ENCODE measurements around the gene SLAMF9. TPM values are rescaled to one million over a fixed set of nuclear protein-coding genes. Genes with fewer than 3 reads are reported as not detected.

SLAMF9 gene
- under 1 TPM; 0.05 to 0.14 TPM for polyA plus RNA-seq

DNA sequence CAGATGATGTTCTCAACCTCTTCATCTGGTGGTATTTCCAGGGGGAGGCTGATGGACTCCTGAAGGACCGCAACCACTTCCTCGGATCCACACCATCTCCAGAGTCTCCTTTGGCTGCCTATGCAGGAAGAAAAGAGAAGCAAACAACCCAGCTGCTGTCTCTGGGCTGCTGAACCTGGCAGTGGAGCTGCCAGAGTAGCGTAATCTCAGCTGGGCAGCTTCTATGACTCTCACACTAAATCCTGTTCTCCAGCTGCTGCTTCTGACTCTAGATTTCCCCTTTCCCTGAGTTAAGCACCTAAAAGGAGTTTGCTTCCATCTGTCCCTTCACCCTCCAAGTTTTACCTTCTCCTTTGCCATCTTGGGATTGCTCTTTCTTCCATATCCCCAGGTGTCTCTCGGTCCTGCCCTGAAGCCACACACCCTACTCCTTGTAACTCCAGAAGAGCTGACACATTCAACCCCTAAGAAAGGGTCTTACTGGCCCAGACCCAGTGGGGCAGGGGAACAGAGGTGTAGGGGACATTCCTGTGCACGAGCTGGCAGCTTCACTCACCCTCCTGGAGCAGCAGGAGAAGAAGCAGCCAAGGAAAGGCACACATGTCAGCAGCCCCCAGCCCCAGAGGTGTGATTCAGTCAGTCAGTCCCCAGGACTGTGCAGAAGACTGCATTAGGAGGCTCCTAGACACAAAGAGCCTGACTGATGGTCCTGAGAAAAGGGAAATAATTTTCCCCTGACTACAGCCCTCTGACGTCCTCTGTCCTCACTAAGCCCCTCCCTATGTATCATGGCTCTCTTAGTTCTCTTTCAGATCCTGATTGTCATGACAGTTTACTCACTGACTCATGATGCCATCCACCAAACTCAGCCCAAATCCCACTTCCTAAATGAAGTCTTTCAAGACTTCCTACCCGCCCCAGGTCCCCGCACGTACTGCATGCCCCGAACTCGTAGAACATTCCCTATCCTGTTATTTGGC is at the start of gene SLAMF9:
SLAMF9 (minus strand) TSS at position 702 of the 980 bp plus-strand sequence; CDS start at position 602, 100 bp downstream.
- no peaks in the 10 kb centered on the region for H3K9me3 ChIP-seq (ENCODE audit: control insufficient read depth in 2 of 2, insufficient read depth in 1 of 2, low read depth in 1 of 2, low read length in 1 of 2)
- H3K27ac ChIP-seq (ENCODE audit: low read depth in 2 of 2, low read length in 1 of 2), result no peak within 1 kb of the TSS
- no peaks in the 10 kb centered on the region for H3K36me3 ChIP-seq (ENCODE audit: control insufficient read depth in 2 of 2, insufficient read depth in 2 of 2, low read length in 1 of 2)
- peaks cover 0 to 7% of the 10 kb centered on the region in 2 donors for H3K4me1 ChIP-seq (ENCODE audit: control insufficient read depth in 2 of 2, insufficient read depth in 2 of 2, low read length in 1 of 2)
- no peak within 1 kb of the TSS for H3K4me3 ChIP-seq (ENCODE audit: low read depth in 1 of 2, low read length in 2 of 2)
- H3K27me3 ChIP-seq (ENCODE audit: control insufficient read depth in 1 of 2, insufficient read depth in 2 of 2, low read length in 2 of 2), result no peaks in the 10 kb centered on the region
- WGBS, 2 donors, result 66 to 67% methylated on average over 11 of the region's 11 CpGs

DNA sequence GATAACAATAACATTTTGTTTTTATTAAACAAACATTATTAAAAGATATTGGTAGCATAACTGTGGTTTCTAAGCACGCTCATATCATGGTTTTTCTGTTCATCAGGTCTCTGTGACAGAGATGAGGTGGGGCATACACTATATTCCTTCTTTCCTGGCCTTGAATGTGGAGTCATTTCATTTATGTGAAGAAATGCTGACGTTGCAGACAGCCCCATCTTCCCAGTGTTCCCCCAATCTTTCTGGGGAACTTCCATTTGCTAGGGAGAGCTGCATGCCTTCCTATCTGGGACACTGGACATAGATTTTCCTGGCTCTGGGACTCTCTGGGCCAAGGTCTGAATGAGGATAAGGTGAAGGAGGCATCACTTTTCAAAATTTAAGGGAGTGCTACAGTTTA is 47.4 kb upstream of the SLAMF9 start:
- H3K36me3 ChIP-seq (ENCODE audit: control insufficient read depth in 2 of 2, insufficient read depth in 2 of 2, low read length in 1 of 2), result no peaks in the 10 kb centered on the region
- no peak overlapping the region for H3K4me3 ChIP-seq (ENCODE audit: low read depth in 1 of 2, low read length in 2 of 2)
- H3K27ac ChIP-seq (ENCODE audit: low read depth in 2 of 2, low read length in 1 of 2), result no peak overlapping the region
- 71 to 80% methylated on average over 2 of the region's 2 CpGs for WGBS, 2 donors
- no peaks in the 10 kb centered on the region for H3K9me3 ChIP-seq (ENCODE audit: control insufficient read depth in 2 of 2, insufficient read depth in 1 of 2, low read depth in 1 of 2, low read length in 1 of 2)
- peaks cover 0 to 6% of the 10 kb centered on the region in 2 donors for H3K4me1 ChIP-seq (ENCODE audit: control insufficient read depth in 2 of 2, insufficient read depth in 2 of 2, low read length in 1 of 2)
- H3K27me3 ChIP-seq (ENCODE audit: control insufficient read depth in 1 of 2, insufficient read depth in 2 of 2, low read length in 2 of 2), result no peaks in the 10 kb centered on the region

DNA sequence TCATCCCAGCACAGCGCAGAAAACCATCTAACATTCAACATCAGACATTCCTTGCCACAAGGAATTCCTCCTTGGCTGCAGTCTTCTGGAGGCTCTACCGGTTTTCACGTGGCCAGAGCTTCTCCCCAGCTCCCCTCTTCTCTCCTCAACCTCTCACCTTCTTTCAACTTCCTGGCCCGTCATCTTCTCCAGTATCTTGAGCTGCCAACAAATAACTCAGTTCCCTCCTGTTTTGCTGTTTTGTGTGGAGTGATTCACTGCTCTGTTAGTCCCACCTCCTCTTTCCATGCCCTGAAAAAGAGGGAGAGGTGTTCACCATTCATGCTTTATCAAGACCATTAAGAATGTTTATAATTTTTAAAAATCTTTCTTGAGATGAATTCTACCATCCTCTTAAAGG is 45.2 kb upstream of the SLAMF9 start:
- Histone ChIP-seq H3K27me3 (ENCODE audit: control insufficient read depth in 1 of 2, insufficient read depth in 2 of 2, low read length in 2 of 2) (no peaks in the 10 kb centered on the region), H3K27ac (ENCODE audit: low read depth in 2 of 2, low read length in 1 of 2) (no peak overlapping the region), H3K9me3 (ENCODE audit: control insufficient read depth in 2 of 2, insufficient read depth in 1 of 2, low read depth in 1 of 2, low read length in 1 of 2) (no peaks in the 10 kb centered on the region), H3K36me3 (ENCODE audit: control insufficient read depth in 2 of 2, insufficient read depth in 2 of 2, low read length in 1 of 2) (no peaks in the 10 kb centered on the region), H3K4me3 (ENCODE audit: low read depth in 1 of 2, low read length in 2 of 2) (no peak overlapping the region), H3K4me1 (ENCODE audit: control insufficient read depth in 2 of 2, insufficient read depth in 2 of 2, low read length in 1 of 2) (peaks cover 0 to 4% of the 10 kb centered on the region in 2 donors)
- 62 to 70% methylated on average over 4 of the region's 4 CpGs for WGBS, 2 donors

DNA sequence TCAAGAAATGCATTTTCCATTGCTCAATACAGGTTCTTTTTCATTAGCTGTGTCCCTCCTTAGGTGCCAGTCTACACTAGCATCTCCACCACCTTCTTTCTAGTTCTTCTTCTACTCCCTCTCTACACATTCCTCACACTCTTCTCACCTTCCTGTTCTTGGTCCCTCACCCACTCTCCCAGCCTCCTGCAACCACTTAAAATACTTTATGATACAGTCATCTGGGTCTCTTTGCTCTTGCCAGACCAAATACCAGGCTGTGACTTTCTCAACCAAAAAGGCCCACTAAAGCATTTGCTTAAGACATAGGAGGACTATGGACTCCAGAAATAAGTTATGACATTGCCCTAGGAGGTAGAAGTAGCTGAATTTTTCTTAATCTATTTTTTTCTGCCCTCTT is 42.6 kb upstream of the SLAMF9 start:
- H3K4me3 ChIP-seq (ENCODE audit: low read depth in 1 of 2, low read length in 2 of 2), result no peak overlapping the region
- no peaks in the 10 kb centered on the region for H3K9me3 ChIP-seq (ENCODE audit: control insufficient read depth in 2 of 2, insufficient read depth in 1 of 2, low read depth in 1 of 2, low read length in 1 of 2)
- H3K4me1 ChIP-seq (ENCODE audit: control insufficient read depth in 2 of 2, insufficient read depth in 2 of 2, low read length in 1 of 2), result no peaks in the 10 kb centered on the region
- no peak overlapping the region for H3K27ac ChIP-seq (ENCODE audit: low read depth in 2 of 2, low read length in 1 of 2)
- H3K27me3 ChIP-seq (ENCODE audit: control insufficient read depth in 1 of 2, insufficient read depth in 2 of 2, low read length in 2 of 2), result no peaks in the 10 kb centered on the region
- H3K36me3 ChIP-seq (ENCODE audit: control insufficient read depth in 2 of 2, insufficient read depth in 2 of 2, low read length in 1 of 2), result no peaks in the 10 kb centered on the region

DNA sequence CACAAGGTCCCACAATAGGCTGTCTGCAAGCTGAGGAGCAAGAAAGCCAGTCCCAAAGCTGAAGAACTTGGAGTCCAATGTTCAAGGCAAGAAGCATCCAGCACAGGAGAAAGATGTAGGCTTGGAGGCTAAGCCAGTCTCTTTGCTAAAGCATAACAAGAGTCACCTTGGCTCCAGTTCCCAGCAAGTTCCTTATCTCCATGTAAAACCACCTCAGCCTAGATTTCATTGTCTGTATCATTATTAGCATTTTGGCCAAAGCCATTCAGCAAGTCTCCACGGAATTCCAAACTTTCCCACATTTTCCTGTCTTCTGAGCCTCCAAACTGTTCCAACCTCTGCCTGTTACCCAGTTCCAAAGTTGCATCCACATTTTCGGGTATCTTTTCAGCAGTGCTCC is 40.9 kb upstream of the SLAMF9 start:
- WGBS, 2 donors, result 86 to 91% methylated on average over 2 of the region's 2 CpGs
- H3K9me3 ChIP-seq (ENCODE audit: control insufficient read depth in 2 of 2, insufficient read depth in 1 of 2, low read depth in 1 of 2, low read length in 1 of 2), result no peaks in the 10 kb centered on the region

DNA sequence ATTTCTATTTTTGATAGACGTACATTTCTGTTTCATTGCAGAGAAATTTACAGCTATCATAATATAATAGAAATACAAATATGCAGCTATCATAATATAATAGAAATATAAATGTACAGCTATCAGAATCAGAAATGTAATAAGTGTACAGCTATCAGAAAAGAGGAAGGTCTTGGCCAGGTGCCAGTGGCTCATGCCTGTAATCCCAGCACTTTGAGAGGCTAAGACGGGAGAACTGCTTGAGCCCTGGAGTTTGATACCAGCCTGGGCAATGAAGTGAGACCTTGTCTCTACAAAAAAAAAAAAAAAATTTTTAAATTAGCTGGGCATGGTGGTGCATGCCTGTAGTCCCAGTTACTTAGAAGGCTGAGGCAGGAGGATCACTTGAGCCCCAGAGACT is 39.9 kb upstream of the SLAMF9 start:
- no peaks in the 10 kb centered on the region for H3K36me3 ChIP-seq (ENCODE audit: control insufficient read depth in 2 of 2, insufficient read depth in 2 of 2, low read length in 1 of 2)
- H3K9me3 ChIP-seq (ENCODE audit: control insufficient read depth in 2 of 2, insufficient read depth in 1 of 2, low read depth in 1 of 2, low read length in 1 of 2), result no peaks in the 10 kb centered on the region
- no peaks in the 10 kb centered on the region for H3K27me3 ChIP-seq (ENCODE audit: control insufficient read depth in 1 of 2, insufficient read depth in 2 of 2, low read length in 2 of 2)
- no peak overlapping the region for H3K27ac ChIP-seq (ENCODE audit: low read depth in 2 of 2, low read length in 1 of 2)
- WGBS, 2 donors, result 63 to 75% methylated on average over 2 of the region's 2 CpGs
- no peak overlapping the region for H3K4me3 ChIP-seq (ENCODE audit: low read depth in 1 of 2, low read length in 2 of 2)
- H3K4me1 ChIP-seq (ENCODE audit: control insufficient read depth in 2 of 2, insufficient read depth in 2 of 2, low read length in 1 of 2), result no peaks in the 10 kb centered on the region

More for the DNA sequence above, 40.9 kb upstream of the SLAMF9 start:
- H3K4me3 ChIP-seq (ENCODE audit: low read depth in 1 of 2, low read length in 2 of 2), result no peak overlapping the region
- H3K27me3 ChIP-seq (ENCODE audit: control insufficient read depth in 1 of 2, insufficient read depth in 2 of 2, low read length in 2 of 2), result no peaks in the 10 kb centered on the region
- no peak overlapping the region for H3K27ac ChIP-seq (ENCODE audit: low read depth in 2 of 2, low read length in 1 of 2)
- no peaks in the 10 kb centered on the region for H3K4me1 ChIP-seq (ENCODE audit: control insufficient read depth in 2 of 2, insufficient read depth in 2 of 2, low read length in 1 of 2)
- H3K36me3 ChIP-seq (ENCODE audit: control insufficient read depth in 2 of 2, insufficient read depth in 2 of 2, low read length in 1 of 2), result no peaks in the 10 kb centered on the region

DNA sequence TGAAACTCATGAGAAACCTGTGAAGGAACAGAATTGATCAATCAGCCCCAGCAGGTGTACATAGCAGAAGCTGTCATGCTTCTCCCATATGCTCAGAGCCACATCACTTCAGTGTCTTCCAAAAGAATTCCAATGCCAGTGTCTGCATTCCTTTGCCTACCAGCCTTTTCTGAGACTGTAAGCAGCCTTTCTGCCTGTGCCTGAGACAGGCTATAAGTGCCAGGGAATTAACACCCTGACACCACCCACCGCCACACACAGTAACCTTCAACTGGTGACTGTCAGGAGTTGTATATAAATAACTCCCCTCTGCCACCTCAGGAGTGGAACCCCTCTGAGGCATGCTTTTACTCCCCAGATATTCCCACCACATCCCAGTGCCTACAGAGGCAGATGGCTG is 38.1 kb upstream of the SLAMF9 start:
- no peaks in the 10 kb centered on the region for H3K9me3 ChIP-seq (ENCODE audit: control insufficient read depth in 2 of 2, insufficient read depth in 1 of 2, low read depth in 1 of 2, low read length in 1 of 2)
- no peak overlapping the region for H3K4me3 ChIP-seq (ENCODE audit: low read depth in 1 of 2, low read length in 2 of 2)
- H3K27me3 ChIP-seq (ENCODE audit: control insufficient read depth in 1 of 2, insufficient read depth in 2 of 2, low read length in 2 of 2), result no peaks in the 10 kb centered on the region
- no peaks in the 10 kb centered on the region for H3K36me3 ChIP-seq (ENCODE audit: control insufficient read depth in 2 of 2, insufficient read depth in 2 of 2, low read length in 1 of 2)
- WGBS, 2 donors, result 56 to 64% methylated on average over 1 of the region's 1 CpG
- no peak overlapping the region for H3K27ac ChIP-seq (ENCODE audit: low read depth in 2 of 2, low read length in 1 of 2)
- peaks cover 0 to 1% of the 10 kb centered on the region in 2 donors for H3K4me1 ChIP-seq (ENCODE audit: control insufficient read depth in 2 of 2, insufficient read depth in 2 of 2, low read length in 1 of 2)

DNA sequence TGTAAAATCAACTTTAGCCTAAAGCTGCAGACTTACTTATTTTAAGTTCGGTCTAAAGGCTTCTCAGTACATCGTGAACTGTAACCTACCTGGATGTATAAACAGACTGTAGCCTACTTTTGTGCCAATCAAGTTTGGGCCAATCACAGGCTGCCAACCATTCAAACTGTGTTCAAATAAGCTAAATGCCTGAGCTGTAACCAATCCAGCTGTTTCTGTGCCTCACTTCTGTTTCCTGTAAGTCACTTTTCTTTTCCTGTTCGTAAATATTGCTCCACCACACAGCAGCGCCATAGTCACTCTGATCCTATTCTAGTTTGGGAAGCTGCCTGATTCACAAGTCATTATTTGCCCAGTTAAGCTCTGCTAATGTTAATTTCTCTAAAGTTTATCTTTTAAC is 37.5 kb upstream of the SLAMF9 start:
- WGBS, 2 donors, result 27 to 45% methylated on average over 4 of the region's 4 CpGs
- H3K27ac ChIP-seq (ENCODE audit: low read depth in 2 of 2, low read length in 1 of 2), result peak overlapping the region in 1 of 2 donors; percentile 41
- no peaks in the 10 kb centered on the region for H3K9me3 ChIP-seq (ENCODE audit: control insufficient read depth in 2 of 2, insufficient read depth in 1 of 2, low read depth in 1 of 2, low read length in 1 of 2)
- H3K4me3 ChIP-seq (ENCODE audit: low read depth in 1 of 2, low read length in 2 of 2), result peak overlapping the region in 1 of 2 donors; percentile 22
- H3K4me1 ChIP-seq (ENCODE audit: control insufficient read depth in 2 of 2, insufficient read depth in 2 of 2, low read length in 1 of 2), result peaks cover 0 to 1% of the 10 kb centered on the region in 2 donors
- no peaks in the 10 kb centered on the region for H3K36me3 ChIP-seq (ENCODE audit: control insufficient read depth in 2 of 2, insufficient read depth in 2 of 2, low read length in 1 of 2)
- H3K27me3 ChIP-seq (ENCODE audit: control insufficient read depth in 1 of 2, insufficient read depth in 2 of 2, low read length in 2 of 2), result no peaks in the 10 kb centered on the region

DNA sequence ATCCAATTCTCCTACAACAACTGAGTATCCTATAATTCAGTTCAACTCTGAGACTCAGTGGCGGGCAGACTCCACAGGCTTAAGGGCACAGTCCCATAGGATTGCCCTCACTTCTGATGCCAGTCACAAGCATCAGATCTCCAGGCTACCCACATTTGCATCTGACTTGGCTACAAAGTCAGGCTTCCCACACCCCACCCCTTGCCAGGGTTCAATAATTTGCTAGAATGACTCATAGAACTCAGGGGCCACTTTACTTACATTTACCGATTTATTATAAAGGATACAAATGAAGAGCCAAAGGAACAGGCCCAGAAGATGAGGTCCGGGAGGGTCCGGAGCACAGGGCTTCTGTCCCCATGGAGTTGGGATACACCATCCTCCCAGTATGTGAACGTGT is 36.0 kb upstream of the SLAMF9 start:
- Histone ChIP-seq H3K4me1 (ENCODE audit: control insufficient read depth in 2 of 2, insufficient read depth in 2 of 2, low read length in 1 of 2) (peaks cover 0 to 1% of the 10 kb centered on the region in 2 donors), H3K36me3 (ENCODE audit: control insufficient read depth in 2 of 2, insufficient read depth in 2 of 2, low read length in 1 of 2) (no peaks in the 10 kb centered on the region), H3K27ac (ENCODE audit: low read depth in 2 of 2, low read length in 1 of 2) (no peak overlapping the region), H3K27me3 (ENCODE audit: control insufficient read depth in 1 of 2, insufficient read depth in 2 of 2, low read length in 2 of 2) (no peaks in the 10 kb centered on the region), H3K9me3 (ENCODE audit: control insufficient read depth in 2 of 2, insufficient read depth in 1 of 2, low read depth in 1 of 2, low read length in 1 of 2) (no peaks in the 10 kb centered on the region), H3K4me3 (ENCODE audit: low read depth in 1 of 2, low read length in 2 of 2) (no peak overlapping the region)
- 90 to 92% methylated on average over 5 of the region's 5 CpGs for WGBS, 2 donors

DNA sequence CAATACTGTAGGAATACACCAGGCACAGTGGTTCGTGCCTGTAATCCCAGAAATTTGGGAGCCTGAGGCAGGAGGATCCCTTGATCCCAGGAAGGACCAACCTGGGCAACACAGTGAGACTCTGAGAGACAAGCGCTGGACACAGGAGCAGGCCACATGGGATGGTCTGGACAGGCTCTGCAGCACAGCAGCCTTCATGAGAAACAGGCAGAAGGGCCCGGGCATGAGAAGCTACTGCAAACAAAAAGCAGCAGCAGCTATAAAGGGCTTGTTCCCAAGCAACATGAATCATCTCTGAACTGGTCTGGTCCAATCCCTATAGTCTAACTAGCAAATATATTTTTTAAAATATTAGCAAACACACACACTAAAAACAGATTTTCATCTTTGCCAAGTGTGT is 35.5 kb upstream of the SLAMF9 start:
- 79% methylated on average over 3 of the region's 3 CpGs for WGBS, 2 donors
- Histone ChIP-seq H3K4me1 (ENCODE audit: control insufficient read depth in 2 of 2, insufficient read depth in 2 of 2, low read length in 1 of 2) (peaks cover 0 to 1% of the 10 kb centered on the region in 2 donors), H3K9me3 (ENCODE audit: control insufficient read depth in 2 of 2, insufficient read depth in 1 of 2, low read depth in 1 of 2, low read length in 1 of 2) (no peaks in the 10 kb centered on the region), H3K27me3 (ENCODE audit: control insufficient read depth in 1 of 2, insufficient read depth in 2 of 2, low read length in 2 of 2) (no peaks in the 10 kb centered on the region), H3K36me3 (ENCODE audit: control insufficient read depth in 2 of 2, insufficient read depth in 2 of 2, low read length in 1 of 2) (no peaks in the 10 kb centered on the region), H3K27ac (ENCODE audit: low read depth in 2 of 2, low read length in 1 of 2) (no peak overlapping the region), H3K4me3 (ENCODE audit: low read depth in 1 of 2, low read length in 2 of 2) (no peak overlapping the region)

All from esophagus (tissue), 2 donors.